A549 treated with DMSO at 1 μM for 4 hours (cell line): Measurements from ENCODE around the gene ACTL9. TPM values are rescaled to one million over a fixed set of nuclear protein-coding genes. Genes with fewer than 3 reads are reported as not detected.

Experiments used
- total RNA-seq: library from RNA; stranded (reverse); fragments of 200-300 nt; extraction: Qiagen RNA extraction; gene quantifications from 5 replicates; pipeline ENCODE4 v1.2.3, GENCODE V29; 2022; ENCODE audit warnings: low read depth

Gene ACTL9, protein sequence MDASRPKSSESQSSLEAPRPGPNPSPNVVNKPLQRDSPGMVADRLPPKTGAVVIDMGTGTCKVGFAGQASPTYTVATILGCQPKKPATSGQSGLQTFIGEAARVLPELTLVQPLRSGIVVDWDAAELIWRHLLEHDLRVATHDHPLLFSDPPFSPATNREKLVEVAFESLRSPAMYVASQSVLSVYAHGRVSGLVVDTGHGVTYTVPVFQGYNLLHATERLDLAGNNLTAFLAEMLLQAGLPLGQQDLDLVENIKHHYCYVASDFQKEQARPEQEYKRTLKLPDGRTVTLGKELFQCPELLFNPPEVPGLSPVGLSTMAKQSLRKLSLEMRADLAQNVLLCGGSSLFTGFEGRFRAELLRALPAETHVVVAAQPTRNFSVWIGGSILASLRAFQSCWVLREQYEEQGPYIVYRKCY
- total RNA-seq = not detected in 5 replicates

DNA sequence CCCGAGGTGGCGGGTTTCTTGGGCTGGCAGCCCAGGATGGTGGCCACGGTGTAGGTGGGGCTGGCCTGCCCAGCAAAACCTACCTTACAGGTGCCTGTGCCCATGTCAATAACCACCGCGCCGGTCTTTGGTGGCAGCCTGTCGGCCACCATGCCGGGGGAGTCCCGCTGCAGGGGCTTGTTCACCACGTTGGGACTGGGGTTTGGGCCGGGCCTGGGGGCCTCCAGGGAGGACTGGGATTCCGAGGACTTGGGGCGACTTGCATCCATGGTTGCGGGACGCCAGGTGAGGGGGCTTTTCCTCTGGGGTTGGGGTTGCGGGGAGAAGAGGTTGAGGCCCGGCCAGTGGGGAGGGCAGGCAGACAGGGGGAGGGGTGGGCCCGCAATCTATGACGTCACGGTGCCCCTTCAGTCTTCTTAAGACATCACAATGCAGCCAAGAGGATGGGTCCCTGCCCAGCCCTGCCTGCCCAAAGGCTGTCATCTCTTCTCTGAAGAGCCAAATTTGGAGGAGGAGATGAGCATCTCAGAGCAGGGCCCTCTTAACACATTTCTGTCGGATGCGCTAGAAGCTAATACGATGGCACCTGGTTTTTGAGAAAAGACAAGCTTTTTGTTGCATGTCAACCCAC lies at the start of gene ACTL9:
Gene ACTL9 (minus strand): TSS at position 363 of the 631 bp plus-strand sequence. CDS start 94 bp downstream, at position 269.

DNA sequence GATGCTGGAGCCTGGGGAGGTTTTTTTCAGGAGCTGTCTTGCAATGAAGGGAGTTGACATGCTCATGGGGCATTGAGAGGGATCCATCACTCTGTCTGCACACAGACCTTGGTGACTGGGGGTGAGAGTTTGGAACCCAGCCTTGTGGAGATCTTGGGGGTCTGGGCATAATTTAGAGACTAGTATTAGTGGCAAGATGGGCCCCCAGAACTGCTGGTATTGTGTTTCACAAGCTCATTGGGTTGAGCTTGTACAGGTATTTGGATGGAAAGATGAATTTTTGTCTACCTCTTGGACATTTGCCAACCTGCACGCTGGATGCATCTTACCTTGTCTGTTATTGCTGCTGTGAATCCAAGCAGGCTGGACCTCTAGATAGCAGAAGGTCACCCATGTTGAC lies 22.7 kb upstream of the ACTL9 start, which contains the start of gene OR2Z1:
Gene OR2Z1 (plus strand): TSS at position 301 of the 400 bp plus-strand sequence. CDS start 9,395 bp downstream, outside the sequence.

Other genes starting within 250 kb of the ACTL9 start
- gene PRAM1, start 196.2 kb downstream of the ACTL9 start, total RNA-seq = 0.13 to 0.24 TPM (median 0.14 TPM) in 4 of 5 replicates, not detected in the other
- gene ZNF414, start 184.6 kb downstream of the ACTL9 start, total RNA-seq = 14.1 to 21.3 TPM (median 18.4 TPM) in 5 replicates
- gene MYO1F, start 121.4 kb downstream of the ACTL9 start, total RNA-seq = 0.22 to 0.35 TPM (median 0.28 TPM) in 5 replicates
- 13.7 to 19.0 TPM (median 17.6 TPM) in 5 replicates for gene ADAMTS10, start 88.1 kb downstream of the ACTL9 start, total RNA-seq
- not detected in 5 replicates for gene NFILZ, start 68.2 kb downstream of the ACTL9 start, total RNA-seq
- gene OR2Z1, start 22.8 kb upstream of the ACTL9 start, total RNA-seq = not detected in 5 replicates
- 6.6 to 8.9 TPM (median 7.8 TPM) in 5 replicates for gene ZNF558, start 133.5 kb upstream of the ACTL9 start, total RNA-seq
- not detected in 5 replicates for gene MBD3L1, start 133.6 kb upstream of the ACTL9 start, total RNA-seq